A673 (cell line): ENCODE data around the gene PARD6B. TPM values are rescaled to one million over a fixed set of nuclear protein-coding genes. Genes with fewer than 3 reads are reported as not detected.

Source experiments
- BruUV-seq: library from RNA; stranded (reverse); fragments of 400-500 nt; replicated peaks from 2 replicates; lab custom pipeline; 2021; lab: Mats Ljungman, UMichigan
- CTCF ChIA-PET: fragments of 300-600 bp; sonication (Branson Sonifier 250); formaldehyde crosslinking; loops from one replicate; lab custom pipeline; 2022; ENCODE audit warnings: antibody characterized with exemption; lab: Charles Lee
- POLR2A ChIA-PET: fragments of 300-600 bp; sonication (Branson Sonifier 250); formaldehyde crosslinking; loops from one replicate; lab custom pipeline; 2022; ENCODE audit warnings: antibody characterized with exemption; ENCODE audit not compliant: low non-redundant PET; lab: Charles Lee
- DNase-seq: peaks from one replicate; pipeline ENCODE4 v3.0.0-alpha.2; 2015; ENCODE audit warnings: low spot score
- H3K27ac ChIP-seq: fragments of 200-600 bp; sonication (generic); 2 replicates; pipeline ENCODE4 v1.5.1; 2016; ENCODE audit warnings: mixed run types, low read depth, mild to moderate bottlenecking, mixed read lengths, antibody characterized with exemption, low read length; ENCODE audit not compliant: poor library complexity, severe bottlenecking
- H3K27me3 ChIP-seq: fragments of 200-600 bp; sonication (generic); replicated peaks from 2 replicates; pipeline ENCODE4 v1.6.1; 2017; ENCODE audit warnings: mixed run types, low read depth, mild to moderate bottlenecking, mixed read lengths, antibody characterized with exemption, low read length; ENCODE audit not compliant: insufficient read depth, poor library complexity
- H3K36me3 ChIP-seq: fragments of 200-600 bp; sonication (generic); 2 replicates; pipeline ENCODE4 v1.6.1; 2016; ENCODE audit warnings: mixed run types, mild to moderate bottlenecking, mixed read lengths, antibody characterized with exemption, low read length; ENCODE audit not compliant: insufficient read depth, poor library complexity, severe bottlenecking
- H3K4me1 ChIP-seq: fragments of 200-600 bp; sonication (generic); 2 replicates; pipeline ENCODE4 v1.6.1; 2017; ENCODE audit warnings: mixed run types, mild to moderate bottlenecking, mixed read lengths, antibody characterized with exemption, low read length; ENCODE audit not compliant: insufficient read depth, poor library complexity, severe bottlenecking
- H3K4me3 ChIP-seq: fragments of 200-600 bp; sonication (generic); 2 replicates; pipeline ENCODE4 v1.5.1; 2016; ENCODE audit warnings: low read depth, mixed run types, mild to moderate bottlenecking, mixed read lengths, low read length; ENCODE audit not compliant: poor library complexity, severe bottlenecking
- H3K9me3 ChIP-seq: fragments of 200-600 bp; sonication (generic); 2 replicates; pipeline ENCODE4 v1.6.1; 2016; ENCODE audit warnings: mixed run types, low read depth, mild to moderate bottlenecking, mixed read lengths, antibody characterized with exemption, low read length; ENCODE audit not compliant: poor library complexity, severe bottlenecking
- EZH2 ChIP-seq: fragments of 200-600 bp; sonication (generic); IDR thresholded peaks from 2 replicates; pipeline ENCODE4 v1.6.1; 2017; ENCODE audit warnings: borderline replicate concordance, low read depth, mild to moderate bottlenecking, mixed read lengths, antibody characterized with exemption, low read length; ENCODE audit not compliant: poor library complexity, severe bottlenecking
- intact Hi-C: fragments of 100-400 bp; cut with micrococcal nuclease; formaldehyde crosslinking; loops from one replicate; pipeline ENCODE4 v1.10.0; 2022; ENCODE audit not compliant: unreplicated experiment
- total RNA-seq: library from RNA; stranded (reverse); gene quantifications from 2 replicates; pipeline ENCODE4 v1.2.3, GENCODE V29; 2021
- TF ChIP-seq, protein P1 (sequence below): fragments of 300-800, 200-600 bp; sonication (generic); conservative IDR thresholded peaks from 2 replicates; pipeline ENCODE4 v1.5.1; 2017; ENCODE audit warnings: low read depth, mild to moderate bottlenecking, antibody characterized with exemption, low read length, moderate library complexity, mixed read lengths

Gene PARD6B
- total RNA-seq, 1 experiment from 2014 or later = 28.1 TPM

DNA sequence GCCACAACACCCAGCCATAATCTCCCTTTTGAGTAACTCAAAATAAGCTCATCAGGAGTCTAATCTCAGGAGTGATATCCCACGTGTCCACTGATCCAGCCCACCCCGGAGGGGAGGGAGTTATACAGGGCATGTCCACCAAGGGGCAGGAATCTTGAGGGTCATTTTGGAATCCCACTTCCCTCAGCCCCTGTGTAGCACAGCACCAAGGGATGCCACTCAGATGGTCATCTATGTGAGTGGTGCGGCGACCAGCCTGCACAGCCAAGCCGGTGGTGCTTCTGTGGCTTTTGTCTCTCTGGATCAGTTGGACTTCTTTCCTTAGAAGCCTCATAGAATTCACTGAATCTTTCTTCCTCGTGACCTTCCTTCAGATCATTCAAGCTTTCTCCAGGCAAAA lies 52.5 kb downstream of the PARD6B start:
- TF ChIP-seq EZH2 = no peak
- TF ChIP-seq, protein P1, sequence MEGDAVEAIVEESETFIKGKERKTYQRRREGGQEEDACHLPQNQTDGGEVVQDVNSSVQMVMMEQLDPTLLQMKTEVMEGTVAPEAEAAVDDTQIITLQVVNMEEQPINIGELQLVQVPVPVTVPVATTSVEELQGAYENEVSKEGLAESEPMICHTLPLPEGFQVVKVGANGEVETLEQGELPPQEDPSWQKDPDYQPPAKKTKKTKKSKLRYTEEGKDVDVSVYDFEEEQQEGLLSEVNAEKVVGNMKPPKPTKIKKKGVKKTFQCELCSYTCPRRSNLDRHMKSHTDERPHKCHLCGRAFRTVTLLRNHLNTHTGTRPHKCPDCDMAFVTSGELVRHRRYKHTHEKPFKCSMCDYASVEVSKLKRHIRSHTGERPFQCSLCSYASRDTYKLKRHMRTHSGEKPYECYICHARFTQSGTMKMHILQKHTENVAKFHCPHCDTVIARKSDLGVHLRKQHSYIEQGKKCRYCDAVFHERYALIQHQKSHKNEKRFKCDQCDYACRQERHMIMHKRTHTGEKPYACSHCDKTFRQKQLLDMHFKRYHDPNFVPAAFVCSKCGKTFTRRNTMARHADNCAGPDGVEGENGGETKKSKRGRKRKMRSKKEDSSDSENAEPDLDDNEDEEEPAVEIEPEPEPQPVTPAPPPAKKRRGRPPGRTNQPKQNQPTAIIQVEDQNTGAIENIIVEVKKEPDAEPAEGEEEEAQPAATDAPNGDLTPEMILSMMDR = no peak
- no peak for DNase-seq
- Histone ChIP-seq H3K4me3 (no peak overlapping the region), H3K4me1 (peaks cover 29% of the 10 kb centered on the region), H3K36me3 (no peaks in the 10 kb centered on the region), H3K27ac (peak overlapping the region; percentile 60), H3K27me3 (no peaks in the 10 kb centered on the region), H3K9me3 (no peaks in the 10 kb centered on the region)
- ChIA-PET POLR2A (no interaction called here), CTCF (no interaction called here)
- no TSS peak for BruUV-seq
- intact Hi-C loops = no loop called here

DNA sequence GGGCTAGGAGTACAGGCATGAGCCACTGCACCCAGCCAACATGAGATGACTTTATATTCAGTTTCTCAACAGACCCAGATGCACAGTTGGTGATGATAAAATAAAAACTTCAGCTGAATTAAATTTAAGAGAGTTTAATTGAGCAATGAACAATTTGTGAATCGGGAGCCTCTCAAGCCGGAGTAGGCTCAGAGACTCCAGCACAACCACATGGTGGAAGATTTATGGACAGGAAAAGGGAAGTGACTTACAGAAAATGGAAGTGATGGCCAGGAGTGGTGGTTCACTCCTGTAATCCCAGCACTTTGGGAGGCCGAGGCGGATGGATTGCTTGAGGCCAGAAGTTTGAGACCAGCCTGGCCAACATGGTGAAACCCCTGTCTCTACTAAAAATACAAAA lies 53.1 kb downstream of the PARD6B start:
- POLR2A ChIA-PET = no interaction called here
- Histone ChIP-seq H3K9me3 (no peaks in the 10 kb centered on the region), H3K4me3 (no peak overlapping the region), H3K27me3 (no peaks in the 10 kb centered on the region), H3K27ac (peak overlapping the region; percentile 60), H3K36me3 (no peaks in the 10 kb centered on the region), H3K4me1 (peaks cover 25% of the 10 kb centered on the region)
- CTCF ChIA-PET = no interaction called here
- no TSS peak for BruUV-seq
- peak; percentile 62 for DNase-seq
- intact Hi-C loops = no loop called here
- TF ChIP-seq, protein P1 = no peak

DNA sequence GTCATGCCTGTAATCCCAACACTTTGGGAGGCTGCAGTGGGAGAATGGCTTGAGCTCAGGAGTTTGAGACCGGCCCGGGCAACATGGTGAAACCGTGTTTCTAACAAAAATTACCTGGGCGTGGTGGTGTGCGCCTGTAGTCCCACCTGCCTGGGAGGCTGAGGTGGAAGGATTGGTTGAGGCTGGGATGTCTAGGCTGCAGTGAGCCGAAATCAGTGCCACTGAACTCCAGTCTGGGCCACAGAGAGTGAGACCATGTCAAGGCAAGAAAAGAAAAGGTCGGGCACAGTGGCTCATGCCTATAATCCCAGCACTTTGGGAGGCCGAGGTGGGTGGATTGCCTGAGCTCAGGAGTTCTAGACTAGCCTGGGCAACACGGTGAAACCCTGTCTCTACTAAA lies 55.3 kb downstream of the PARD6B start:
- peak overlapping the region; percentile 74 for H3K27ac ChIP-seq
- no peaks in the 10 kb centered on the region for H3K36me3 ChIP-seq
- TF ChIP-seq EZH2 = no peak
- TF ChIP-seq, protein P1 = no peak
- POLR2A ChIA-PET = no interaction called here
- peaks cover 37% of the 10 kb centered on the region for H3K4me1 ChIP-seq
- CTCF ChIA-PET = interaction anchor here (1.1 kb wide), 1 partner anchor 161 kb away, joined by 4 read pairs; no protein-coding TSS in a partner anchor
- no peak overlapping the region for H3K4me3 ChIP-seq
- no peaks in the 10 kb centered on the region for H3K9me3 ChIP-seq
- BruUV-seq = no TSS peak
- intact Hi-C loops = loop anchor here (5.0 kb wide), 1 partner anchor 599 kb away; no protein-coding TSS in a partner anchor
- H3K27me3 ChIP-seq = no peaks in the 10 kb centered on the region
- DNase-seq = no peak
